ENCODE data around the gene SCYGR3. TPM values are rescaled to one million over a fixed set of nuclear protein-coding genes. Genes with fewer than 3 reads are reported as not detected.

Gene SCYGR3
- total RNA-seq, 1 experiment from 2014 or later: not detected

DNA sequence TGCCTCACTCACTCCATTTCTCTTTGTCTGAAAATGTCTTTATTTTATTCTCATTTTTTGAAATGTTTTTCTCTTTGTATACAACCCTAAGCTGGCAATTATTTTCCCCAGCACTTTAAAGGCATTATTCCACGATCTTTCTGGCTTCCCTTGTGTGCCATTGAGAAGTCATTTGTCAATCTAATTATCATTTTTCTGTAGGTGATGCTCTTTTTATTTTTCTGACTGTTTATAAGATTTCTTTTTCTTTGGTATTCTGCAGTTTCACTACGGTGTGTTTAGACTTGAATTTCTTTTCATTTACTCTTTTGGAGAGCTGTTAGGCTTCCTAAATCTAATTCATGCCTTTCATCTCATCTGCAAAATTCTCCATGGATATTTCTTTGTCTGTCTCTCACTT is 10.8 kb upstream of the SCYGR3 start:
- no peaks in the 10 kb centered on the region for H3K4me1 ChIP-seq
- TF ChIP-seq, protein P1, sequence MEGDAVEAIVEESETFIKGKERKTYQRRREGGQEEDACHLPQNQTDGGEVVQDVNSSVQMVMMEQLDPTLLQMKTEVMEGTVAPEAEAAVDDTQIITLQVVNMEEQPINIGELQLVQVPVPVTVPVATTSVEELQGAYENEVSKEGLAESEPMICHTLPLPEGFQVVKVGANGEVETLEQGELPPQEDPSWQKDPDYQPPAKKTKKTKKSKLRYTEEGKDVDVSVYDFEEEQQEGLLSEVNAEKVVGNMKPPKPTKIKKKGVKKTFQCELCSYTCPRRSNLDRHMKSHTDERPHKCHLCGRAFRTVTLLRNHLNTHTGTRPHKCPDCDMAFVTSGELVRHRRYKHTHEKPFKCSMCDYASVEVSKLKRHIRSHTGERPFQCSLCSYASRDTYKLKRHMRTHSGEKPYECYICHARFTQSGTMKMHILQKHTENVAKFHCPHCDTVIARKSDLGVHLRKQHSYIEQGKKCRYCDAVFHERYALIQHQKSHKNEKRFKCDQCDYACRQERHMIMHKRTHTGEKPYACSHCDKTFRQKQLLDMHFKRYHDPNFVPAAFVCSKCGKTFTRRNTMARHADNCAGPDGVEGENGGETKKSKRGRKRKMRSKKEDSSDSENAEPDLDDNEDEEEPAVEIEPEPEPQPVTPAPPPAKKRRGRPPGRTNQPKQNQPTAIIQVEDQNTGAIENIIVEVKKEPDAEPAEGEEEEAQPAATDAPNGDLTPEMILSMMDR (IDR thresholded peaks at IDR 0.05; ENCODE audit: insufficient read depth in 1 of 2, low read depth in 1 of 2, low read length in 1 of 2, severe bottlenecking in 1 of 2, unreplicated experiment in 1 of 2): no peak
- no peak overlapping the region for H3K4me3 ChIP-seq (ENCODE audit: low read depth, low read length)
- DNase-seq: no peak
- ChIA-PET POLR2A (no interaction called here), CTCF (no interaction called here)
- no peaks in the 10 kb centered on the region for H3K36me3 Mint-ChIP-seq (ENCODE audit: insufficient read depth, unreplicated experiment)
- BruUV-seq (replicated peaks): no TSS peak
- no peaks in the 10 kb centered on the region for H3K27me3 Mint-ChIP-seq (ENCODE audit: insufficient read depth, unreplicated experiment)
- no peaks in the 10 kb centered on the region for H3K9me3 ChIP-seq
- H3K4me1 Mint-ChIP-seq (ENCODE audit: low read depth, unreplicated experiment): peaks cover 8% of the 10 kb centered on the region
- no peaks in the 10 kb centered on the region for H3K36me3 ChIP-seq (ENCODE audit: control insufficient read depth, insufficient read depth, low read length)
- intact Hi-C loops (cut with micrococcal nuclease; ENCODE audit: unreplicated experiment): no loop called here
- no peak overlapping the region for H3K4me3 Mint-ChIP-seq (ENCODE audit: unreplicated experiment)
- no peak overlapping the region for H3K27ac Mint-ChIP-seq (ENCODE audit: unreplicated experiment)
- peaks cover 15% of the 10 kb centered on the region for H3K9me3 Mint-ChIP-seq (ENCODE audit: unreplicated experiment)
- H3K27me3 ChIP-seq (replicated peaks; ENCODE audit: control insufficient read depth, insufficient read depth, low read length): no peaks in the 10 kb centered on the region

DNA sequence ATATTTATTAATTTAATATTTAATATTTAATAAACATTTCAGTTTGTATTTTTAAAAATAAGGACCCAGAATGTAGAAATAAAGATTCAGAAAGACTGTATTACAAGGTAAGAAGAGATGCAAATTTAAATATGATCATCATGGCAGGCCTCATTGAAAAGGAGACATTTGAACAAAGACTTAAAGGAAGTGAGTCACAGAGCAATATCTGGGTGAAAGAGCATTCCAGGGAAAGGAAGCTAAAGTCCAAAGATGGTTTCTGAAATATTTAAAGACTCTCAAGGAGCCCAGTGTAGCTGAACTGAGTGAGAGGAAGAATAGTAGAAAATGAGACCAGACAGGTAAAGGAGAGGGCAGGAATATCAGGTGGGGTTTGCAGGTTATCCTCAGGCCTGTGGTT is 8.6 kb upstream of the SCYGR3 start:
- peaks cover 8% of the 10 kb centered on the region for H3K4me1 Mint-ChIP-seq (ENCODE audit: low read depth, unreplicated experiment)
- Histone ChIP-seq H3K27me3 (replicated peaks; ENCODE audit: control insufficient read depth, insufficient read depth, low read length) (no peaks in the 10 kb centered on the region), H3K36me3 (ENCODE audit: control insufficient read depth, insufficient read depth, low read length) (no peaks in the 10 kb centered on the region), H3K9me3 (no peaks in the 10 kb centered on the region), H3K4me3 (ENCODE audit: low read depth, low read length) (no peak overlapping the region), H3K4me1 (no peaks in the 10 kb centered on the region)
- no peaks in the 10 kb centered on the region for H3K36me3 Mint-ChIP-seq (ENCODE audit: insufficient read depth, unreplicated experiment)
- no peak for DNase-seq
- ChIA-PET POLR2A (no interaction called here), CTCF (no interaction called here)
- H3K27ac Mint-ChIP-seq (ENCODE audit: unreplicated experiment): no peak overlapping the region
- H3K9me3 Mint-ChIP-seq (ENCODE audit: unreplicated experiment): peaks cover 15% of the 10 kb centered on the region
- TF ChIP-seq, protein P1 (IDR thresholded peaks at IDR 0.05; ENCODE audit: insufficient read depth in 1 of 2, low read depth in 1 of 2, low read length in 1 of 2, severe bottlenecking in 1 of 2, unreplicated experiment in 1 of 2): no peak
- no TSS peak for BruUV-seq (replicated peaks)
- H3K4me3 Mint-ChIP-seq (ENCODE audit: unreplicated experiment): no peak overlapping the region
- H3K27me3 Mint-ChIP-seq (ENCODE audit: insufficient read depth, unreplicated experiment): no peaks in the 10 kb centered on the region
- intact Hi-C loops (cut with micrococcal nuclease; ENCODE audit: unreplicated experiment): no loop called here

DNA sequence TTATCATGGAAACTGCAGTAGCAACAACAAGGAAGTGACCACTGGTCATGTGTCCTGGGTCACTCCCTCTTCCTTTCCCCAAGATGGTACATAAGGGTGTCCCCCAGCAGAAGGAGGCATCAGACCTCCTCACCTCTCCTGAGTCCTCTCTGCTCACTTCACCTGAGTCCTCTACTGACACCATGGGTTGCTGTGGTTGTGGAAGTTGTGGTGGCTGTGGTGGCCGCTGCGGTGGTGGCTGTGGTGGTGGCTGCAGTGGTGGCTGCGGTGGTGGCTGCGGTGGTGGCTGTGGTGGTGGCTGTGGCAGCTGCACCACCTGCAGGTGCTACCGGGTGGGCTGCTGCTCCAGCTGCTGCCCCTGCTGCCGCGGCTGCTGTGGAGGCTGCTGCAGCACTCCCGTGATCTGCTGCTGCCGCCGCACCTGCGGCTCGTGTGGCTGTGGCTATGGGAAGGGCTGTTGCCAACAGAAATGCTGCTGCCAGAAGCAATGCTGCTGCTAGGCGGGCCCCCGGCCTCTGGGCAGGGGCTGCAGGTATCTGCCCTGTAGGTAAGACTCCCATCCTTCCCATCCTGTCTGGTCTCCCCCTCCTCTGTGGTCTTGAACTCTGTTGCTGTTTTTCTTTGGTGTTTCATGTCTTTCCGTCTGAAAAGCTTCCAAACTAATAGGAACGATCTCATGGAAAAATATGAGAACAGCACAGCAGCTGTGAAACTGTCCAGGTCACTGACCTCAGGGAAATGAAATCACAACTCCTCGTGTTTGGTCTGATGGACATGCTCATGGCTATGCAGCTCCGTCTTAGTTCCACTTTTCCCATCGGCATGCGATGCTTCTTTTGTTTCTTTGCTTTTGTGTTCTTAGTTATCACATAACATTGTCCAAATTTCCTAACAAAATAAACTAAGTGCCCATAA is 2.9 kb upstream of the SCYGR3 start, which contains the start of gene SCYGR4:
TSS of gene SCYGR4 (plus strand) at position 183 of the 915 bp plus-strand sequence. CDS start at position 183, 0 bp downstream.
- ChIA-PET POLR2A (no interaction called here), CTCF (no interaction called here)
- H3K9me3 Mint-ChIP-seq (ENCODE audit: unreplicated experiment): no peaks in the 10 kb centered on the region
- no peaks in the 10 kb centered on the region for H3K36me3 Mint-ChIP-seq (ENCODE audit: insufficient read depth, unreplicated experiment)
- intact Hi-C loops (cut with micrococcal nuclease; ENCODE audit: unreplicated experiment): no loop called here
- no peak within 1 kb of the TSS for H3K27ac Mint-ChIP-seq (ENCODE audit: unreplicated experiment)
- H3K27me3 Mint-ChIP-seq (ENCODE audit: insufficient read depth, unreplicated experiment): no peaks in the 10 kb centered on the region
- no peaks in the 10 kb centered on the region for H3K4me1 ChIP-seq
- DNase-seq: no peak
- H3K4me3 Mint-ChIP-seq (ENCODE audit: unreplicated experiment): no peak within 1 kb of the TSS
- H3K27me3 ChIP-seq (replicated peaks; ENCODE audit: control insufficient read depth, insufficient read depth, low read length): no peaks in the 10 kb centered on the region
- H3K9me3 ChIP-seq: no peaks in the 10 kb centered on the region
- TF ChIP-seq, protein P1 (IDR thresholded peaks at IDR 0.05; ENCODE audit: insufficient read depth in 1 of 2, low read depth in 1 of 2, low read length in 1 of 2, severe bottlenecking in 1 of 2, unreplicated experiment in 1 of 2): no peak
- H3K4me1 Mint-ChIP-seq (ENCODE audit: low read depth, unreplicated experiment): peaks cover 10% of the 10 kb centered on the region
- no TSS peak for BruUV-seq (replicated peaks)
- no peak within 1 kb of the TSS for H3K4me3 ChIP-seq (ENCODE audit: low read depth, low read length)
- no peaks in the 10 kb centered on the region for H3K36me3 ChIP-seq (ENCODE audit: control insufficient read depth, insufficient read depth, low read length)

All from Caco-2 (cell line).